WTC11 (cell line): Measurements from ENCODE around the gene SORCS1. TPM values are rescaled to one million over a fixed set of nuclear protein-coding genes. Genes with fewer than 3 reads are reported as not detected.

Source experiments
- ATAC-seq: fragments of 200-7000 bp; cut with Tn5 transposase; 2 replicates; pipeline ENCODE4 v1.10.0; 2021; ENCODE audit warnings: mild to moderate bottlenecking, moderate library complexity
- CTCF ChIA-PET: fragments of 300-600 bp; sonication (Branson Sonifier 250); formaldehyde crosslinking; loops from one replicate; lab custom pipeline; 2021; ENCODE audit warnings: antibody characterized with exemption; lab: Charles Lee
- POLR2A ChIA-PET: fragments of 350-600 bp; sonication (Branson Sonifier 250); formaldehyde crosslinking; loops from one replicate; lab custom pipeline; 2021; ENCODE audit warnings: antibody characterized with exemption; lab: Charles Lee
- DNase-seq: peaks from one replicate; pipeline ENCODE4 v3.0.0; 2021; ENCODE audit warnings: low spot score
- H3K27ac Mint-ChIP-seq: 2 replicates; pipeline ENCODE4 v1.8.0; 2021; ENCODE audit warnings: mixed read lengths
- H3K27me3 Mint-ChIP-seq: 2 replicates; pipeline ENCODE4 v1.8.0; 2021; ENCODE audit warnings: low read depth, mild to moderate bottlenecking, moderate library complexity, mixed read lengths
- H3K36me3 Mint-ChIP-seq: 2 replicates; pipeline ENCODE4 v1.8.0; 2021; ENCODE audit warnings: mixed read lengths
- H3K4me1 Mint-ChIP-seq: 2 replicates; pipeline ENCODE4 v1.8.0; 2022; ENCODE audit warnings: mixed read lengths
- H3K4me3 Mint-ChIP-seq: 2 replicates; pipeline ENCODE4 v1.8.0; 2021; ENCODE audit warnings: mild to moderate bottlenecking, moderate library complexity, mixed read lengths
- H3K9me3 Mint-ChIP-seq: 2 replicates; pipeline ENCODE4 v1.8.0; 2021; ENCODE audit warnings: mixed read lengths
- ATF6 ChIP-seq: sonication (generic); formaldehyde crosslinking; IDR thresholded peaks from 2 replicates; pipeline ENCODE4 v1.8.1; 2023; ENCODE audit warnings: mild to moderate bottlenecking, missing genetic modification reagents
- CDX4 ChIP-seq: fragments of 250-450 bp; sonication (Bioruptor Pico); IDR thresholded peaks from 2 replicates; pipeline ENCODE4 v1.9.0; 2021; ENCODE audit warnings: moderate library complexity, mild to moderate bottlenecking, inconsistent platforms, borderline replicate concordance
- EMX1 ChIP-seq: fragments of 250-450 bp; sonication (Bioruptor Pico); IDR thresholded peaks from 2 replicates; pipeline ENCODE4 v1.8.0; 2021; ENCODE audit warnings: mild to moderate bottlenecking
- ETV6 ChIP-seq: sonication (generic); formaldehyde crosslinking; IDR thresholded peaks from 2 replicates; pipeline ENCODE4 v1.8.1; 2022; ENCODE audit warnings: mild to moderate bottlenecking, missing genetic modification reagents
- NFATC4 ChIP-seq: fragments of 250-450 bp; sonication (Bioruptor Pico); IDR thresholded peaks from 2 replicates; pipeline ENCODE4 v1.9.0; 2021; ENCODE audit warnings: mild to moderate bottlenecking
- NFE2L1 ChIP-seq: sonication (generic); formaldehyde crosslinking; IDR thresholded peaks from 2 replicates; pipeline ENCODE4 v1.8.1; 2023; ENCODE audit warnings: missing genetic modification reagents
- PRRX2 ChIP-seq: fragments of 250-450 bp; sonication (Bioruptor Pico); IDR thresholded peaks from 2 replicates; pipeline ENCODE4 v1.8.0; 2021; ENCODE audit warnings: mild to moderate bottlenecking
- SMAD3 ChIP-seq: sonication (generic); formaldehyde crosslinking; IDR thresholded peaks from 2 replicates; pipeline ENCODE4 v1.8.0; 2022; ENCODE audit warnings: missing genetic modification reagents, mild to moderate bottlenecking, borderline replicate concordance
- SMAD4 ChIP-seq: sonication (generic); formaldehyde crosslinking; IDR thresholded peaks from 2 replicates; pipeline ENCODE4 v1.8.0; 2022; ENCODE audit warnings: mild to moderate bottlenecking, missing genetic modification reagents
- SP1 ChIP-seq: sonication (generic); formaldehyde crosslinking; conservative IDR thresholded peaks from 2 replicates; pipeline ENCODE4 v1.8.1; 2022; ENCODE audit warnings: missing genetic modification reagents
- TEAD4 ChIP-seq: sonication (generic); formaldehyde crosslinking; IDR thresholded peaks from 2 replicates; pipeline ENCODE4 v1.8.0; 2022; ENCODE audit warnings: mild to moderate bottlenecking, missing genetic modification reagents
- USF1 ChIP-seq: sonication (generic); formaldehyde crosslinking; IDR thresholded peaks from 2 replicates; pipeline ENCODE4 v1.8.0; 2022; ENCODE audit warnings: mild to moderate bottlenecking, missing genetic modification reagents
- total RNA-seq: library from RNA; stranded (reverse); gene quantifications from 3 replicates; pipeline ENCODE4 v1.2.3, GENCODE V29; 2021
- TF ChIP-seq, protein P1 (sequence below): sonication (generic); formaldehyde crosslinking; IDR thresholded peaks from 2 replicates; pipeline ENCODE4 v1.8.1; 2022; ENCODE audit warnings: missing genetic modification reagents, borderline replicate concordance
- TF ChIP-seq, protein P2 (sequence below): fragments of 200-600 bp; IDR thresholded peaks from 2 replicates; pipeline ENCODE4 v1.8.0; 2022; ENCODE audit warnings: antibody characterized with exemption
- TF ChIP-seq, protein P3 (sequence below): sonication (generic); formaldehyde crosslinking; IDR thresholded peaks from 2 replicates; pipeline ENCODE4 v1.8.0; 2022; ENCODE audit warnings: mild to moderate bottlenecking, missing genetic modification reagents

The SORCS1 gene
- total RNA-seq, 1 experiment from 2014 or later: 3.3 TPM

DNA sequence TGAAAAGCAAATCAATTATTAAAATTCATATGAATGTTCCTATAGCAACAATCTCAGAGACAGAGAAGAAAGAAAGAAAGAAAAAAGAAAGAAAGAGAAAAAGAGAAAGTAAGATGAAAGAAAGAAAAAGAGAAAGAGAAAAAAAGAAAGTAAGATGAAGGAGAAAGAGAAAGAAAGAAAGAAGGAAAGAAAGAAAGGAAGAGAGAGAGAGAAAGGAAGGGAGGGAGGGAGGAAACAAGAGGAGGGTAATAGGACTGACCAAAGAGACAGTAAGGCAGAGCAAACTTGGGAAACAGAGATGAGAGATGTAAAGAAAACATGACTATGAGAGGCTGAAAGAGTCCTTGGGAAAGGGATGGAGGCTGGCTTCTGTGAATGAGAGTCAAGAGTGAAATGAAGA, 458.4 kb downstream of the SORCS1 start:
- no peak overlapping the region for H3K4me3 Mint-ChIP-seq
- no peak for TF ChIP-seq SMAD4
- TF ChIP-seq, protein P1, sequence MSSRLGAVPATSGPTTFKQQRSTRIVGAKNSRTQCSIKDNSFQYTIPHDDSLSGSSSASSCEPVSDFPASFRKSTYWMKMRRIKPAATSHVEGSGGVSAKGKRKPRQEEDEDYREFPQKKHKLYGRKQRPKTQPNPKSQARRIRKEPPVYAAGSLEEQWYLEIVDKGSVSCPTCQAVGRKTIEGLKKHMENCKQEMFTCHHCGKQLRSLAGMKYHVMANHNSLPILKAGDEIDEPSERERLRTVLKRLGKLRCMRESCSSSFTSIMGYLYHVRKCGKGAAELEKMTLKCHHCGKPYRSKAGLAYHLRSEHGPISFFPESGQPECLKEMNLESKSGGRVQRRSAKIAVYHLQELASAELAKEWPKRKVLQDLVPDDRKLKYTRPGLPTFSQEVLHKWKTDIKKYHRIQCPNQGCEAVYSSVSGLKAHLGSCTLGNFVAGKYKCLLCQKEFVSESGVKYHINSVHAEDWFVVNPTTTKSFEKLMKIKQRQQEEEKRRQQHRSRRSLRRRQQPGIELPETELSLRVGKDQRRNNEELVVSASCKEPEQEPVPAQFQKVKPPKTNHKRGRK (CRISPR knock-in tag): peak; percentile 85; the same call in 1 of the 2 replicates
- no peaks in the 10 kb centered on the region for H3K9me3 Mint-ChIP-seq
- no peaks in the 10 kb centered on the region; the same call in 1 of the 2 replicates for H3K27me3 Mint-ChIP-seq
- no peaks in the 10 kb centered on the region for H3K36me3 Mint-ChIP-seq
- no peak for ATAC-seq
- CTCF ChIA-PET: interaction anchor here (0.6 to 3.0 kb wide), 19 partner anchors 10 to 559 kb away, joined by 3 to 24 read pairs (median 4); no protein-coding TSS in a partner anchor
- no peak overlapping the region for H3K27ac Mint-ChIP-seq
- H3K4me1 Mint-ChIP-seq: peaks cover 49% of the 10 kb centered on the region
- no peak for DNase-seq
- POLR2A ChIA-PET: no interaction called here

GRCh38 chr10:106705681-106706100, 458.8 kb downstream of the SORCS1 start:
- peaks cover 46% of the 10 kb centered on the region for H3K4me1 Mint-ChIP-seq
- ATAC-seq (peak; percentile 66), DNase-seq (peak; percentile 68)
- no peaks in the 10 kb centered on the region; the same call in 1 of the 2 replicates for H3K27me3 Mint-ChIP-seq
- no peak overlapping the region for H3K27ac Mint-ChIP-seq
- ChIA-PET POLR2A (no interaction called here), CTCF (interaction anchor here (0.5 to 3.0 kb wide), 25 partner anchors 9 to 559 kb away, joined by 3 to 24 read pairs (median 4); no protein-coding TSS in a partner anchor)
- no peak for TF ChIP-seq NFATC4 (CRISPR knock-in tag)
- TF ChIP-seq, protein P2, sequence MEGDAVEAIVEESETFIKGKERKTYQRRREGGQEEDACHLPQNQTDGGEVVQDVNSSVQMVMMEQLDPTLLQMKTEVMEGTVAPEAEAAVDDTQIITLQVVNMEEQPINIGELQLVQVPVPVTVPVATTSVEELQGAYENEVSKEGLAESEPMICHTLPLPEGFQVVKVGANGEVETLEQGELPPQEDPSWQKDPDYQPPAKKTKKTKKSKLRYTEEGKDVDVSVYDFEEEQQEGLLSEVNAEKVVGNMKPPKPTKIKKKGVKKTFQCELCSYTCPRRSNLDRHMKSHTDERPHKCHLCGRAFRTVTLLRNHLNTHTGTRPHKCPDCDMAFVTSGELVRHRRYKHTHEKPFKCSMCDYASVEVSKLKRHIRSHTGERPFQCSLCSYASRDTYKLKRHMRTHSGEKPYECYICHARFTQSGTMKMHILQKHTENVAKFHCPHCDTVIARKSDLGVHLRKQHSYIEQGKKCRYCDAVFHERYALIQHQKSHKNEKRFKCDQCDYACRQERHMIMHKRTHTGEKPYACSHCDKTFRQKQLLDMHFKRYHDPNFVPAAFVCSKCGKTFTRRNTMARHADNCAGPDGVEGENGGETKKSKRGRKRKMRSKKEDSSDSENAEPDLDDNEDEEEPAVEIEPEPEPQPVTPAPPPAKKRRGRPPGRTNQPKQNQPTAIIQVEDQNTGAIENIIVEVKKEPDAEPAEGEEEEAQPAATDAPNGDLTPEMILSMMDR: peak; percentile 78
- TF ChIP-seq TEAD4 (CRISPR knock-in tag): no peak
- no peak for TF ChIP-seq NFE2L1 (CRISPR knock-in tag)
- H3K36me3 Mint-ChIP-seq: no peaks in the 10 kb centered on the region
- no peak overlapping the region for H3K4me3 Mint-ChIP-seq
- H3K9me3 Mint-ChIP-seq: no peaks in the 10 kb centered on the region

DNA sequence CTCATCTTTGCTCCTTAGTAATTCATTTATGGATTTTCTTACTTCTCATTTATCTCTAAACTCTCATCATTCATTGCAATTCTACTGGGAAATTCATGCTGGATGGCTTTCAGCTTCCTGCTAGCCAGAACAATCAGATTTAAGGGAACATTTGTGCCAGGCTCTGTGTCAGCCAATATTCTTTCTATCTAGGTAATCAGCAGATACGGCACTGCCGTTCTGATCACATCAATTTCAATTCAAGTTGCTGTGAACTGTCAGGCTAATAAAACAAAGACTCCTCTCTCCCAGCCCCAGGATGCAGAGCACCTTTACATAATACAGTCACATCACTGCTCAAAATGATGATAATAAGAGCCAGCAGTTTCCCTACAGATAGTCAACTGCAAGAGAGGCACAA, 468.3 kb downstream of the SORCS1 start:
- peaks cover 5% of the 10 kb centered on the region for H3K4me1 Mint-ChIP-seq
- H3K36me3 Mint-ChIP-seq: no peaks in the 10 kb centered on the region
- H3K27me3 Mint-ChIP-seq: no peaks in the 10 kb centered on the region
- ATAC-seq (no peak), DNase-seq (no peak)
- no peak overlapping the region for H3K4me3 Mint-ChIP-seq
- POLR2A ChIA-PET: no interaction called here
- CTCF ChIA-PET: interaction anchor here (1.5 kb wide), 1 partner anchor 9 kb away, joined by 7 read pairs; no protein-coding TSS in a partner anchor
- H3K9me3 Mint-ChIP-seq: no peaks in the 10 kb centered on the region
- TF ChIP-seq ETV6 (no peak), USF1 (CRISPR knock-in tag) (no peak), ATF6 (CRISPR knock-in tag) (no peak), PRRX2 (CRISPR knock-in tag) (no peak), SP1 (CRISPR knock-in tag) (no peak), CDX4 (CRISPR knock-in tag) (no peak), EMX1 (CRISPR knock-in tag) (no peak), SMAD3 (no peak)
- TF ChIP-seq, protein P3, sequence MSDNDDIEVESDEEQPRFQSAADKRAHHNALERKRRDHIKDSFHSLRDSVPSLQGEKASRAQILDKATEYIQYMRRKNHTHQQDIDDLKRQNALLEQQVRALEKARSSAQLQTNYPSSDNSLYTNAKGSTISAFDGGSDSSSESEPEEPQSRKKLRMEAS: no peak
- H3K27ac Mint-ChIP-seq: no peak overlapping the region
